Urinary bladder (tissue), 4 donors: ENCODE data around the gene TBC1D13. TPM values are rescaled to one million over a fixed set of nuclear protein-coding genes. Genes with fewer than 3 reads are reported as not detected.
"Not testable (repeated sequence)": the region's sequence is repeated elsewhere in the genome, so short reads cannot be mapped to it uniquely, and the experiment has no call there.

ENCODE experiments used
- DNase-seq: peaks from one replicate; pipeline ENCODE4 v3.0.0-alpha.2; 2015; ENCODE audit errors: extremely low spot score
- H3K27ac ChIP-seq: one replicate; pipeline ENCODE4 v1.5.1; 2013; ENCODE audit warnings: low read depth, mild to moderate bottlenecking, moderate library complexity
- H3K36me3 ChIP-seq: one replicate; pipeline ENCODE4 v1.6.1; 2013; ENCODE audit warnings: mild to moderate bottlenecking, moderate library complexity; ENCODE audit not compliant: insufficient read depth
- H3K4me1 ChIP-seq: one replicate; pipeline ENCODE4 v1.6.1; 2013; ENCODE audit warnings: mild to moderate bottlenecking, moderate library complexity; ENCODE audit not compliant: insufficient read depth
- H3K4me3 ChIP-seq: one replicate; pipeline ENCODE4 v1.5.1; 2013; ENCODE audit warnings: low read depth, low read length
- WGBS: extraction: QIAGEN DNeasy Blood & Tissue Kit; methylation state at CpG from one replicate; pipeline ENCODE4 v1.1.7; 2013; 5-methylcytosine and 5-hydroxymethylcytosine counted together
- polyA plus RNA-seq: library from polyadenylated mRNA; stranded (reverse); fragments of 200-250 nt; gene quantifications from one replicate; pipeline ENCODE4 v1.2.3, GENCODE V29; 2013
- total RNA-seq: library from RNA; depleted of rRNA; stranded (reverse); fragments of >200 nt; gene quantifications from one replicate; pipeline ENCODE4 v1.2.3, GENCODE V29; 2014
- donor health status: healthy with polysubstance abuse.
- donor health status: healthy.

The TBC1D13 gene
- total and polyA plus RNA-seq, 2 donors: 8.2 to 22.5 TPM

GRCh38 chr9:128771094-128771721 is 15.8 kb upstream of the TBC1D13 start:
- Histone ChIP-seq H3K4me3 (peak overlapping the region; percentile 95), H3K4me1 (peaks cover 4% of the 10 kb centered on the region), H3K36me3 (no peaks in the 10 kb centered on the region), H3K27ac (peak overlapping the region; percentile 87)
- 1% methylated on average over 28 of the region's 28 CpGs for WGBS
- DNase-seq: no peak

- peaks cover 4% of the 10 kb centered on the region for H3K4me1 ChIP-seq
- peak within 1 kb of the TSS; percentile 95 for H3K27ac ChIP-seq
- under 1% methylated on average over 72 of the region's 72 CpGs for WGBS
- peak; percentile 73 for DNase-seq
- no peaks in the 10 kb centered on the region for H3K36me3 ChIP-seq
- peak within 1 kb of the TSS; percentile 95 for H3K4me3 ChIP-seq
These were observed 15.1 kb upstream of the TBC1D13 start, which contains the start of gene ZER1 for GRCh38 chr9:128771745-128772519. ZER1 (minus strand) TSS chr9:128771927; CDS start chr9:128755565, 16,362 bp downstream.

GRCh38 chr9:128773049-128773448 is 14.0 kb upstream of the TBC1D13 start:
- Histone ChIP-seq H3K4me3 (no peak overlapping the region), H3K4me1 (peaks cover 4% of the 10 kb centered on the region), H3K36me3 (no peaks in the 10 kb centered on the region), H3K27ac (no peak overlapping the region)
- 82% methylated on average over 5 of the region's 5 CpGs for WGBS
- no peak for DNase-seq

- WGBS: 97% methylated on average over 1 of the region's 1 CpG
- no peaks in the 10 kb centered on the region for H3K36me3 ChIP-seq
- peaks cover 4% of the 10 kb centered on the region for H3K4me1 ChIP-seq
- no peak for DNase-seq
- no peak overlapping the region for H3K27ac ChIP-seq
- H3K4me3 ChIP-seq: no peak overlapping the region
These were observed 12.2 kb upstream of the TBC1D13 start for GRCh38 chr9:128774804-128775203.

GRCh38 chr9:128780093-128780492 is 7.0 kb upstream of the TBC1D13 start:
- not testable (repeated sequence) for H3K27ac ChIP-seq, H3K4me1 ChIP-seq, DNase-seq, H3K36me3 ChIP-seq, H3K4me3 ChIP-seq
- WGBS: 88% methylated on average over 24 of the region's 27 CpGs

GRCh38 chr9:128781187-128782070 is 5.6 kb upstream of the TBC1D13 start:
- no peak for DNase-seq
- no peaks in the 10 kb centered on the region for H3K4me1 ChIP-seq
- H3K36me3 ChIP-seq: no peaks in the 10 kb centered on the region
- no peak overlapping the region for H3K27ac ChIP-seq
- H3K4me3 ChIP-seq: no peak overlapping the region
- 80% methylated on average over 7 of the region's 7 CpGs for WGBS

GRCh38 chr9:128782669-128783068 is 4.4 kb upstream of the TBC1D13 start:
- WGBS: 97% methylated on average over 1 of the region's 1 CpG
- Histone ChIP-seq H3K4me1 (no peaks in the 10 kb centered on the region), H3K27ac (no peak overlapping the region), H3K36me3 (no peaks in the 10 kb centered on the region), H3K4me3 (no peak overlapping the region)
- no peak for DNase-seq

- 93% methylated on average over 6 of the region's 6 CpGs for WGBS
- Histone ChIP-seq H3K4me1 (no peaks in the 10 kb centered on the region), H3K36me3 (no peaks in the 10 kb centered on the region), H3K4me3 (no peak overlapping the region), H3K27ac (no peak overlapping the region)
- DNase-seq: no peak
These were observed 1.6 kb upstream of the TBC1D13 start for GRCh38 chr9:128785427-128785826.

- WGBS: 3% methylated on average over 7 of the region's 7 CpGs
- H3K27ac ChIP-seq: peak overlapping the region; percentile 48
- H3K4me3 ChIP-seq: peak overlapping the region; percentile 90
- H3K36me3 ChIP-seq: peaks cover 1% of the 10 kb centered on the region
- no peak for DNase-seq
- no peaks in the 10 kb centered on the region for H3K4me1 ChIP-seq
These were observed 606 bp downstream of the TBC1D13 start for GRCh38 chr9:128787659-128788058.

- no peak overlapping the region for H3K27ac ChIP-seq
- no peak overlapping the region for H3K4me3 ChIP-seq
- 90% methylated on average over 1 of the region's 1 CpG for WGBS
- DNase-seq: no peak
- peaks cover 1% of the 10 kb centered on the region for H3K36me3 ChIP-seq
- no peaks in the 10 kb centered on the region for H3K4me1 ChIP-seq
These were observed 1.4 kb downstream of the TBC1D13 start for GRCh38 chr9:128788445-128788844.

GRCh38 chr9:128790536-128790935 is 3.5 kb downstream of the TBC1D13 start:
- no peak overlapping the region for H3K27ac ChIP-seq
- no peak overlapping the region for H3K4me3 ChIP-seq
- H3K4me1 ChIP-seq: no peaks in the 10 kb centered on the region
- WGBS: 93% methylated on average over 4 of the region's 4 CpGs
- no peak for DNase-seq
- H3K36me3 ChIP-seq: peaks cover 1% of the 10 kb centered on the region

GRCh38 chr9:128792134-128792533 is 5.1 kb downstream of the TBC1D13 start:
- Histone ChIP-seq H3K4me3 (no peak overlapping the region), H3K4me1 (no peaks in the 10 kb centered on the region), H3K27ac (no peak overlapping the region), H3K36me3 (peaks cover 3% of the 10 kb centered on the region)
- DNase-seq: no peak
- 96% methylated on average over 9 of the region's 9 CpGs for WGBS

- H3K36me3 ChIP-seq: peaks cover 5% of the 10 kb centered on the region
- no peak overlapping the region for H3K27ac ChIP-seq
- H3K4me1 ChIP-seq: no peaks in the 10 kb centered on the region
- WGBS: 92% methylated on average over 8 of the region's 8 CpGs
- no peak overlapping the region for H3K4me3 ChIP-seq
- no peak for DNase-seq
These were observed 6.1 kb downstream of the TBC1D13 start for GRCh38 chr9:128792978-128793686.
